GM18520 (cell line): ENCODE measurements around the gene DLG1.
A peak's percentile ranks its signal among the peaks of the same experiment; 100 is the strongest.

Experiments used
- ATAC-seq: cut with Tn5 transposase; IDR thresholded peaks from one replicate; pipeline ENCODE4 v1.9.1; 2021; ENCODE audit not compliant: unreplicated experiment

The DLG1 gene

DNA sequence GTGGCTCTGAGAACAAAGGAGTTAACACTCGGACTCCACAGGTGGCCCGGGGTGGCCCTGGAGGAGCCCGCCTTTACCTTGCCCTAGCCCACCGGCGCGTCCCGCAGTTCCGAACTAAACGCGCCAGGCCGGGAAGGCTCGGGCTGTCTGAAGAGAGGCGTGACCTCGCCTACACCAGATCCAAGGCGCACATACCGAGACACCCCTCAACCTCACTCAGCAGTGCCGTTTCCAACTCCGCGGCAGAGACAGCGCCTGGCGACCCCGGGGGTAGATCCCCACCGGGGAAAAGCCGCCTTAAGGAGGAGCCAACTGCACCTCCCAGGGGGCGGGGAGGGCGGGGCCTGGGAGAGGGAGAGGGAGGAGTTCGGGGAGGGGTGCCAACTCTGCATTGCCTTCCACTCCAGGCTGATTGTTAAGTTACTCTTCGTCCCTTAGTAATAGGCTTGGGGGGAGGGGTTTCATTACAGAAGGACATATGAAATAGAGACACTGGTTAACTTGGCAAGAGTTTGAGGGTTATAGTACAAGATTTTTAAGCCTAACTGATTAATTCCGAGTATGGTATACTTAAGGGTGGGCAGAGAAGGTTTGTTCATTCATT, at the start of gene DLG1:
TSS of gene DLG1 (minus strand) at position 272 of the 604 bp plus-strand sequence. CDS start 1,408 bp downstream, outside the sequence.
- ATAC-seq, result peak; percentile 17

GRCh38 chr3:197348014-197348413, 49.6 kb upstream of the DLG1 start:
- ATAC-seq, result no peak

DNA sequence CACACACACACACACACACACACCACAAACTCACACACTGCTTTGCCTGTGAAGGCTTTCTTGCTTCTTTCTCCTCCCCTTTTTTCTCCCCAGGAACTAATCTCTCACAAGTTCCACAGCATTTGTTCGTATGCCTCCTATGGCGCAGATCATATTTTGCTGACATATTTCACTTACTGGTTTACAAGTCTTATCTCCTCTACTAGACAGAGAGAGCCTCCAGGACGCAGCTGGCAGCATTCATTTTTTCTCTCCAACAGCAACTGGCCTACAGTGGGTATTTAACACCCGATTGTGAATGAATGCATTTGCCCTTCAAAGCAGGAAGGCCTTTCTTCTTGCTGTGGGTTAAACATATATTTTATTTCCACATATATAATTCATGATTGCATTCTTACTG, 47.0 kb upstream of the DLG1 start:
- no peak for ATAC-seq

DNA sequence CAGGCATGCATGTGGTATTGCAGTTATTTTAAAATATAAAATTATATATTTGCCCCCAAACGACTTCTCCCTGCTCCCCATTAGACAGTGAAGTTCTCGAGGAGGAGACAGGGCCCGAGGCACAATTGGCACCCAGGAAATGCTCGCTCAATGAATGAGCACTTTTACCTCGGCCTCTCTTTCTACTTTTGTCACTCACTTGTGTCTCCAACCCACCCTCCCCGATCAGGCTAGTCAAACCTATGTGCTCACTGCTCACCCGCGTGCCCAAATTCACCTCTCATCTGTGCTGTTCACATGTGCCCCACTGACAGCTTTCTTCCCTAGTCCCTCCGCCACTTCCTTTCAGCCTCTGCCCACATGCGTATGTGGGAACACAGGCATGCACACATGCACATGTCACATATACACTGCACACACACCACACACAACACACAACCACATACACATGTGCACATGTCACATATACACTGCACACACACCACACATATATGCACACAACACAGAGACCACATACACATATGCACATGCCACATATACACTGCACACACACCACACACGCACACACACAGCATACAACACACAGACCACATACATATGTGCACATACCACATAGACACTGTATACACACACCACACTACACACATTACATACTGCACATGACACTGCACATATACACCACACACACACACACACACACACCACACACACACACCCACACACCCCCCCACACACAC, 46.3 kb upstream of the DLG1 start:
- ATAC-seq, result no peak

DNA sequence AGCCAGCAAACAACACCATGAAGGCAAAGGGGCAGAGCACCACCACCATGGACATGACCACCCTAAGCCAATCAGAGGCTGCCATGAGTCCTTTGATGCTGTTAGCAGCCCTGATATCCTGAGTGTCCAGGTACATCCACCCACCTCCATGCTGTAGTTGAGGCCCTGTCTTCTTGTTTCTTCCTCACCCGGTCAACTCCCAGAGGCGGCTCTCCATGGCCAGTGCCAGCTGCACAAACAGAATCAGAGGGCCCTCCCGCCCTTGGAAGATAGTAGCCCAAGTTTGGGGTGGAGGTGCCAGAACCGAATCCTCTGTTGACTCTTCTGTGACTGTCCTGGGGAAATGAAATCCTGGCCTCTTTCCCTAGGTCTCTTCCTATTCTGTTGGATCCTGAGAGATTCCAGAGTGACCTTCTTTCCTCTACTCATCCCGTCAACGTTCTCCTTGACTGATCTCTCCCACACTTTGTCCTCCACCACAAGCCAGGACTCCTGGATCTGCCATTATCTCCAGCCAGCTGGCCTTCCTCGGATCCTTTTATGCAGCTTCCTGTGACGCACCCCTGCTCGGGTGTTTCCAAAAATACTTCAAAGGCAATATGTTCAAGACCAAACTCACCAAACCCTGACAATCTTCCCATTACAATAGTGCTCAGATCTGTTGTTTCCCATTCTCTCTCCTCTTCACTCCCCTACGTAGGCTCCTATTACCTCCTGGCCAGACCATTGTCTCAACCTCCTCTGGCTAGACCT, 45.4 kb upstream of the DLG1 start:
- no peak for ATAC-seq

GRCh38 chr3:197343111-197343510, 44.7 kb upstream of the DLG1 start:
- no peak for ATAC-seq

DNA sequence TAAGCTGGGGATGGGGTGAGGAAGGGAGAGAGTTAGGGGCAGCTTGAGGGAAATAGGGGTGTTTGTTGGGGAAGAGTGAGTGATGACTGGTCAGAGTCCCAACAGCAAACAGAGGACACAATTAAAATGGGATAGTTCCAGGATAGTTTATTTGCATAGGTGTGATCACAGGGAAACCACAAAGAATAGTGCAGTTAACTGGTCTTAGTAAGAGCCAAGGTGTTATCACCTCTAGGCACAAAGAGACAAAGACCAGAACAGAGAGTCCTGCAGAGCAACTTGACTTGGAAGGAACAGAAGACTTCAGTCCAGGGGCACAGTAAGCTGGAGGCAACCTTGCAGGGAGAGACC, 42.1 kb upstream of the DLG1 start:
- no peak for ATAC-seq

DNA sequence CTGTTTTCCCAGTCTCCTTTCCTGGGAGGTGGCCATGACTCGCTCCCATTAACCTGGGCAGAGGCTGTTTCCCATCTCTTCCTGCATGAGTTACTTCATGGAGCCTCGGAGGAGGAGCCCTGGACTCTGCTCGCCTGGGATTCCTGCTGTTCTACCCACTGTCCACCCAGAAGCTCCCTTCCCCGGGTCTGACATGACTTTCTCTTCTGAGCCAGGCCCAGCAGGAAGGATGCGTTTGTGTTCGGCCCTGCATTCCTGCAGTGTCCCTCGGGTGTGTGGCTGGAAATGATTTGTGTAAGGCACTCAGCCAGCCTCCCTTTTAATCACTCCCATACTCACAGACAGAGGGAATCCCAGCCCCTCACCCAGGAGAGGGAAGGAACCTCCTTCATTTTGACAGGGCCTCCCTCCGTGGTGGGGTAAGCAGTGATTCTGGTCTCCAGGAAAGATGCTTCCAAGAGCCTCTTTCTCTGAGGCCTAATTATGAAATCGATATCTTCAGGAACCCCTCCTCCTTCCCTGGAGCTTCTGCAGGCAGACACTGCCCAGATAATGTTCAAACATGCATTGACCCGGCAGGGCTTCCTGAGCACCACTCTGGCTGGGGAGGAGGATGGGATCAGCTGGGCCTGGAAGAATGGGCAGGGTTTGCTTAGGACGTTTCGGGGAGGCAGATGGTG, 41.6 kb upstream of the DLG1 start:
- no peak for ATAC-seq

DNA sequence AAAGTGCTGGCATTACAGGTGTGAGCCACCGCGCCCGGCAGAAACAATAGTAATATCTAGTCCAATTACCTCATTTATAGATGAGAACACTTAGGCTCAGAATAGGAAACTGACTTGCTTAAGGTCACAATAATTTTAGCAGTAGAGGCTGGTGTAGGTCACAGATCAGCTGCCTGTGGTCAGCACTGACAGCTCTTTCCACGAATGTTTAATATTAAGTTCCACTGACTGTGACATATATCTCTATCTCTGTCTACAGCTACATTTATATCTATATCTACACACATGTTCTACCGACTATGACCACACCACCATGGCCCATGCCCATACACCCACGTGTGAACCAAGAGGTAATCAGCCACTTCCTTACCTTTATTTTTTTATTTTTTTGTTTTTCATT, 40.2 kb upstream of the DLG1 start:
- ATAC-seq, result no peak

GRCh38 chr3:197337656-197338055, 39.2 kb upstream of the DLG1 start:
- no peak for ATAC-seq

- ATAC-seq, result no peak
These were observed 38.8 kb upstream of the DLG1 start for GRCh38 chr3:197337214-197337613.

DNA sequence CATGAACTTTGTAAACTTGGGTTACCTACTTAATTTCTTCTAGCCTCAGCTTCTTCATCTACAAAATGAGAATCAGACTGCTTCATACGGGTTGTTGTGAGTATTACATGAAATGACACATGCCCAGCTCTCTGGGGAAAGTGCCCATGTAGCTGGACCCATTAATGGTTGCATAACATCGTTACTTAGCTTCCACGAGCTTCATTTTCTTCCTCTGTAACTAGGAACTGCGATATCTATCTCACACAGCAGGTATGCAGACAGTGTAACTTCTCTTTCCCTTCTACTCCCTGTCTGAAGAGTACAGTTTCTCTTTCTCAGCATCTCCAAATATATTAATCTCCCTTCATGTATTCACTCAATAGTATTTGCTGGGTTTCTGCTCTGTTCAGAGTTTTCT, 37.9 kb upstream of the DLG1 start:
- no peak for ATAC-seq

DNA sequence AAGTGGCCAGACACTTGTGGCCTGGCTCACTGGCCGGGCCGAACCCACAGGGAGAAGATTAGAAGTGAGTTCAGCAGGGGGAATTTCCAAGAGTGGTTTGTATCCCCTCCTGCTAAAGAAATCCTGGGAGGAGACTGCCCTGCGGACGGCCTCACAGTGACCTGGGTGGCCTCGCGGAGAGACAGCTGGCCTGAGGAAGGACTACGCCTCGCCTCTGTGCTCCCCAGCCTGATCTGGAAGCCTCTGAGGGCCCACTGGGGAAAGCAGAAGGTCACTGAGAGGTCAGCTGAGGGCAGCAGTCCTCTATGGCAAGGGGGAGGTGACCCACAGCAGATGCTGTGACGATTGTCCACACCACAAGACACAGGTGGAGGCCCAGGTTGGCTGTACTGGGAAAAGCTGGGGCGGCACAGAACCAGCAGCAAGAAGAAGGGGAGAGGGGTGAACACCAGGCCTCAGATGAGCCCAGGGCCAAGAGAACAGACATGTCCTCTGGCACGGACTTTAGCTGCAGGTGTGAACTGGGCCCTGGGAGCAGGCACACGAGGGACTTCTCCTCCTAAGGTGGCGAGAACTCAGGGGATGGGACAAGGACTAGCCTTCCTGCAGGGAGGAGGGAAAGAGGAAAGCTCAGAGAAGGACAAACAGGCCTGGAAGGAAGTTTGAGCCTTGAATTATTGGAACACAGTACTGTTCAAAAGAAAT, 37.2 kb upstream of the DLG1 start:
- ATAC-seq, result no peak

DNA sequence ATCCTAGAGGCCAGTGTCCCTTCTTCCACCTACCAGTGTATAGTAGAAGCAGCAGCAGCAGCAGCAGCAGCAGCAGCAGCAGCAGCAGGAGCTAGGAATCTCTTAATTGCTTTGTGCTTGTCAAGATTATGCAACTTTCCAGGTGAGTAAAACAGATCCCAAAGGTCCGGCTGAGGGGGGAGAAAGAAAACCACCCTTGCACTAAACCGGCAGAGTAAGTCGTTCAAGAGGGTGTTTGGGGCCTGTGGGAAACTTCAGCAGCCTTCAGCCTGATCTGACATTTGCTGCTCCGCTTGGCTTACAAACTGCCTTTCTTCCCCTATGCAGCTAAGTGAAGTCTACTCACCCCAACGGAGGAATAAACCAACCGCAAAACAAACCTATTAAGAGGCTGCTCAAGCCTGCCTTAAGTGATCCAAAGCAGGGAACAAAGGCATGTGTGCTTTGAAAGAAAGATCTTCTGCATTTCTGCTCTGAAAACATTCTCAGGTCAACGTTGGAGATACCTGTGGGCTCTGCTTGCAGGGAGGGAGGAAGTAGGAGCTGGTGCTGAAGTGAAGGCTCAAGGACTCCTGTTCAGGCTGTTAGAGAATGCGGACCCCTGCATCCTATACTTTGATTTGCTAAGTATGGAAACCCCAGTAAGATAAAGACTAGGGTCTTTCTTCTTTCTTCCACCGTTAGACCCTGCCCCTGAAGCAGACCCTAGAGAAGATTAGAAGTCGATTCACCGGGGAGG, 35.7 kb upstream of the DLG1 start:
- no peak for ATAC-seq

- ATAC-seq, result no peak
These were observed 32.7 kb upstream of the DLG1 start for GRCh38 chr3:197331131-197331530.

DNA sequence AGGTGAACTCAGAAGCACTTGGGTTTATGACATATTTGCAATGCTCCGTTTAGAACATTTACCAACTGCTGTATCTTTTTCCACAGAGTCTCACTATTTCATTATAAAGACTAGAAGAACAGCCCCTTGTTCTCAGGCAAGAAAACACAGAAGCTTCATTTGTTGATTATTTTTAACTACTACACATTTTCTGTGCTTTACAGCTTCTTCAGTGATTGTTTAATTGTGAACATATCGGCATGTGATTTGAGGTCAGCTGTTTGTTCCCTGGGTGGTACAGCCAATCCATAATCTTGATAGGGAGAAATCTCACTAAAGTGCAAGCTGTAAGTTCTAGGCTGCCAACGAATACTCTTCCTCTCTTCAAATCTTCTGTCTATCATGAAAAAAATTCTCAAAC, 31.0 kb upstream of the DLG1 start:
- no peak for ATAC-seq

GRCh38 chr3:197328198-197328597, 29.8 kb upstream of the DLG1 start:
- no peak for ATAC-seq

DNA sequence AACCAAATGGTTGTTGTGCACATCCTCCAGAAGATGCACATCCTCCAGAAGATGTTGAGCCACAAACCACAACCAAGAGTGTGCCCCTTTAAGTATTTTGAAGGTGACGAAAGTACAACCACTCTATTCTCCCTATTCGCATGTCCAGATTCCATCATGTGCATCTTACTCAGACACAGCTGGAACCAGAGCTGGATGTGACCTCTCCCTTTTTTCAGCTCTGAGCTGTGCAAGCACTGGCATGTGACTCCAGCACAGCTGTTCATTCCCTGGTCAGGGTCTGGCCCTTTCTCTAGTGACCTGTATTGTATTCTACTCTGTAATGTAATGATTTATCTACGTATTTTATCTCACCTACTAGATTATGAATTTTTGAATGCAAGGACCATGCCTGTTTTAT, 29.3 kb upstream of the DLG1 start:
- ATAC-seq, result no peak

DNA sequence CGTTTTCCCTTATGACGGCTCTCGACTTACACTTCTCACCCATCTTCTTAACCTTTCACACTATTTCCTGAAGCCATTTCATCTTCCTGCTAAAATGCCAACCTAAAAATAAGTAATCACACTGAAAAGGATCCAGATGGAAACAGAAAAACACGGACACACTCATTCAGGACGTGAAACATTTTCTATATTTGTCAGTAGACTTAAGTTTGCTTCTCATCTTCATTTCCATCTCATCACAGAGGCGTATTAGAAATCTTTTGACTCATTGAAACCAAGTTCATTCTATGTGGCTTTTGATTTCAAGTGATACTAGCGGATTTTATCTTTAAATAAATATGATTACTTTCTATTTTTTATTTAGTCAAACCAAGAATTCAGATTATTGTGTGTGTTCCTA, 27.4 kb upstream of the DLG1 start:
- ATAC-seq, result no peak

DNA sequence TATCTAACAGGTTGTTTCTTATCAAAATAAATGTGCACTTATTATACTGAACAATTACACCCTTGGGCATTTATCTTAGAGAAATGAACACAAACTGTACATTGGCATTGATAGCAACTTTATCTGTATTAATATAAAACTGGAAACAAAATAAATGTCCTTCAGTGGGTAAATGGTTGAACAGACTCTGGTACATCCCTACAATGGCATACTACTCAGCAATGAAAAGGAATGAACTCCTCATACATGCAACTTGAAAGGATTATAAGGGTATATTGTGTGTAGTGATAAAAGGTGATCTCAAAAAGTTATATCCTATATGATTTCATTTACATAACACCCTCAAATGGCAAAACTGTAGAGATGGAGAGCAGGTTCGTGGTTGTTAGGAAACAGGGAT, 23.7 kb upstream of the DLG1 start:
- no peak for ATAC-seq
